C4-2B (cell line): ENCODE measurements around the gene MEGF11.

Source experiments
- H3K27ac ChIP-seq: fragments of 450-650 bp; 2 replicates; pipeline ENCODE4 v1.5.1; 2017
- ZFX ChIP-seq: fragments of 450-650 bp; IDR thresholded peaks from 2 replicates; pipeline ENCODE4 v1.6.1; 2017
- TF ChIP-seq, protein P1 (sequence below): fragments of 450-650 bp; conservative IDR thresholded peaks from 2 replicates; pipeline ENCODE4 v1.5.1; 2017; ENCODE audit warnings: mild to moderate bottlenecking

MEGF11 gene

GRCh38 chr15:66138096-66138783, 115.3 kb downstream of the MEGF11 start:
- H3K27ac ChIP-seq, result no peak overlapping the region
- TF ChIP-seq, protein P1, sequence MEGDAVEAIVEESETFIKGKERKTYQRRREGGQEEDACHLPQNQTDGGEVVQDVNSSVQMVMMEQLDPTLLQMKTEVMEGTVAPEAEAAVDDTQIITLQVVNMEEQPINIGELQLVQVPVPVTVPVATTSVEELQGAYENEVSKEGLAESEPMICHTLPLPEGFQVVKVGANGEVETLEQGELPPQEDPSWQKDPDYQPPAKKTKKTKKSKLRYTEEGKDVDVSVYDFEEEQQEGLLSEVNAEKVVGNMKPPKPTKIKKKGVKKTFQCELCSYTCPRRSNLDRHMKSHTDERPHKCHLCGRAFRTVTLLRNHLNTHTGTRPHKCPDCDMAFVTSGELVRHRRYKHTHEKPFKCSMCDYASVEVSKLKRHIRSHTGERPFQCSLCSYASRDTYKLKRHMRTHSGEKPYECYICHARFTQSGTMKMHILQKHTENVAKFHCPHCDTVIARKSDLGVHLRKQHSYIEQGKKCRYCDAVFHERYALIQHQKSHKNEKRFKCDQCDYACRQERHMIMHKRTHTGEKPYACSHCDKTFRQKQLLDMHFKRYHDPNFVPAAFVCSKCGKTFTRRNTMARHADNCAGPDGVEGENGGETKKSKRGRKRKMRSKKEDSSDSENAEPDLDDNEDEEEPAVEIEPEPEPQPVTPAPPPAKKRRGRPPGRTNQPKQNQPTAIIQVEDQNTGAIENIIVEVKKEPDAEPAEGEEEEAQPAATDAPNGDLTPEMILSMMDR, result no peak
- TF ChIP-seq ZFX, result no peak

- TF ChIP-seq, protein P1, result no peak
- TF ChIP-seq ZFX, result no peak
- no peak overlapping the region for H3K27ac ChIP-seq
Measured at GRCh38 chr15:66136948-66137347, 116.6 kb downstream of the MEGF11 start.

DNA sequence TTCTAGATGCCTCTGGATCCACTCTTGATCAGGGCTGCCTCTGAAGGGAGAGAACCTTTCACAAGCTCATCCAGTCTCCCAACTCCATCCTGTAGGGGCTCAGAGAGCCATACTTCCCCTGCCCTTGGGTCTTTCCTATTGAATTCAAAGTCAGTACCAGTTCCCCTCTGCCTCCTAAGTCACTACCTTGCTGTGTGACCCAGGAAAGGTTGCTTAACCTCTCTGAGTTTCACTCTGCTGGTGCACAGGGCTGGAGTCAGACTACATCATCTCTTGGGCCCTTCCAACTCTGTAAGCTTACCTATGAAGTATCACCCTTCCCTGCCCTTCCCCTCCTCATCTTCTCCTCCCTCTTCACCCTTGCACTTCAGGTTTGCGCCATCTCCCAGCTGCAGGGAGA, 117.9 kb downstream of the MEGF11 start:
- TF ChIP-seq, protein P1, result no peak
- TF ChIP-seq ZFX, result no peak
- H3K27ac ChIP-seq, result no peak overlapping the region

- TF ChIP-seq, protein P1, result no peak
- no peak for TF ChIP-seq ZFX
- no peak overlapping the region for H3K27ac ChIP-seq
Measured at GRCh38 chr15:66134284-66134683, 119.3 kb downstream of the MEGF11 start.

GRCh38 chr15:66133247-66133885, 120.2 kb downstream of the MEGF11 start:
- TF ChIP-seq, protein P1, result no peak
- TF ChIP-seq ZFX, result no peak
- H3K27ac ChIP-seq, result no peak overlapping the region

- TF ChIP-seq, protein P1, result no peak
- TF ChIP-seq ZFX, result no peak
- no peak overlapping the region for H3K27ac ChIP-seq
Measured at GRCh38 chr15:66132251-66132816, 121.2 kb downstream of the MEGF11 start.

DNA sequence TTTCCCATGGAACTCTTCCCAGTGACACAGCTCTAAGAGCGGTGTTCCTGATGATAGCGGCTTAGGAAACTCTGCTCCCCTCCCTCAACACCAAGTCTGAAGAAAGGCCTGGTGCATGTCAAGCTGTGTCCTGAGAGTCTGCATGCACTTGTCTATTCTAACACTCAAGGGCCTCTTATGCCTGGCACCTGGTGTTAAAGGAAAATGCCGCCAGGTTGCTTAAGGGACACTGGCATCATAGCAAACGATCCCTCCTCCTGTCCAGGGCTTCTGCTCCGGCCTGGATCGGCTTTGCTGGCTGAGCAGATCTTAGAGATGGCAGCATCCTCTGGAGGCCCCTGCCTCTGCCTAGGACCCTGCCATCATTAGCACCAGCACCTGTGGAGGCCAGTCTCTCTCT, 121.7 kb downstream of the MEGF11 start:
- H3K27ac ChIP-seq, result no peak overlapping the region
- TF ChIP-seq, protein P1, result no peak
- no peak for TF ChIP-seq ZFX
